ENCODE measurements around the gene TPI1. TPM values are rescaled to one million over a fixed set of nuclear protein-coding genes. Genes with fewer than 3 reads are reported as not detected.
"Not testable (repeated sequence)": the region's sequence is repeated elsewhere in the genome, so short reads cannot be mapped to it uniquely, and the experiment has no call there.

TPI1 gene
- total RNA-seq, 1 donor from 2014 or later, result 1,878 TPM

GRCh38 chr12:6890789-6891645 is 23.7 kb downstream of the TPI1 start:
- peak overlapping the region; percentile 86 for H3K27ac ChIP-seq (ENCODE audit: low read depth, low read length)
- no peaks in the 10 kb centered on the region for H3K27me3 ChIP-seq (ENCODE audit: control insufficient read depth in 3 of 3, insufficient read depth in 3 of 3, low read length in 3 of 3)
- no peaks in the 10 kb centered on the region for H3K9me3 ChIP-seq (ENCODE audit: control insufficient read depth in 3 of 3, low read length in 3 of 3)
- peaks cover 9 to 13% (median 11%) of the 10 kb centered on the region in 3 donors for H3K4me1 ChIP-seq (ENCODE audit: control insufficient read depth in 3 of 3, insufficient read depth in 3 of 3, low read length in 3 of 3)
- peak overlapping the region; percentile 84 to 89 (median 86) for H3K4me3 ChIP-seq (ENCODE audit: low read length in 3 of 3)
- H3K9ac ChIP-seq (ENCODE audit: low read depth in 1 of 3, low read length in 3 of 3), result peak overlapping the region; percentile 84 to 92 (median 84)
- no peaks in the 10 kb centered on the region for H3K36me3 ChIP-seq (ENCODE audit: control insufficient read depth in 3 of 3, insufficient read depth in 3 of 3, low read length in 3 of 3)

GRCh38 chr12:6891646-6892001 is 24.3 kb downstream of the TPI1 start:
- Histone ChIP-seq H3K4me1 (ENCODE audit: control insufficient read depth in 3 of 3, insufficient read depth in 3 of 3, low read length in 3 of 3) (peaks cover 9 to 13% (median 11%) of the 10 kb centered on the region in 3 donors), H3K4me3 (ENCODE audit: low read length in 3 of 3) (peak overlapping the region; percentile 66 to 89 (median 84)), H3K36me3 (ENCODE audit: control insufficient read depth in 3 of 3, insufficient read depth in 3 of 3, low read length in 3 of 3) (no peaks in the 10 kb centered on the region), H3K27me3 (ENCODE audit: control insufficient read depth in 3 of 3, insufficient read depth in 3 of 3, low read length in 3 of 3) (no peaks in the 10 kb centered on the region), H3K9ac (ENCODE audit: low read depth in 1 of 3, low read length in 3 of 3) (peak overlapping the region; percentile 76 to 92 (median 84)), H3K27ac (ENCODE audit: low read depth, low read length) (peak overlapping the region; percentile 86), H3K9me3 (ENCODE audit: control insufficient read depth in 3 of 3, low read length in 3 of 3) (no peaks in the 10 kb centered on the region)

GRCh38 chr12:6892683-6893082 is 25.4 kb downstream of the TPI1 start:
- not testable (repeated sequence) for H3K27ac ChIP-seq (ENCODE audit: low read depth, low read length); H3K27me3 ChIP-seq (ENCODE audit: control insufficient read depth in 3 of 3, insufficient read depth in 3 of 3, low read length in 3 of 3); H3K36me3 ChIP-seq (ENCODE audit: control insufficient read depth in 3 of 3, insufficient read depth in 3 of 3, low read length in 3 of 3); H3K9ac ChIP-seq (ENCODE audit: low read depth in 1 of 3, low read length in 3 of 3); H3K9me3 ChIP-seq (ENCODE audit: control insufficient read depth in 3 of 3, low read length in 3 of 3); H3K4me3 ChIP-seq (ENCODE audit: low read length in 3 of 3)
- peaks cover 9 to 13% (median 11%) of the 10 kb centered on the region in 3 donors for H3K4me1 ChIP-seq (ENCODE audit: control insufficient read depth in 3 of 3, insufficient read depth in 3 of 3, low read length in 3 of 3)

GRCh38 chr12:6894321-6894720 is 27.0 kb downstream of the TPI1 start:
- Histone ChIP-seq H3K9me3 (ENCODE audit: control insufficient read depth in 3 of 3, low read length in 3 of 3) (no peaks in the 10 kb centered on the region), H3K27me3 (ENCODE audit: control insufficient read depth in 3 of 3, insufficient read depth in 3 of 3, low read length in 3 of 3) (no peaks in the 10 kb centered on the region), H3K27ac (ENCODE audit: low read depth, low read length) (no peak overlapping the region), H3K4me1 (ENCODE audit: control insufficient read depth in 3 of 3, insufficient read depth in 3 of 3, low read length in 3 of 3) (peaks cover 9 to 13% (median 11%) of the 10 kb centered on the region in 3 donors), H3K36me3 (ENCODE audit: control insufficient read depth in 3 of 3, insufficient read depth in 3 of 3, low read length in 3 of 3) (no peaks in the 10 kb centered on the region), H3K4me3 (ENCODE audit: low read length in 3 of 3) (no peak overlapping the region), H3K9ac (ENCODE audit: low read depth in 1 of 3, low read length in 3 of 3) (no peak overlapping the region)

- no peaks in the 10 kb centered on the region for H3K9me3 ChIP-seq (ENCODE audit: control insufficient read depth in 3 of 3, low read length in 3 of 3)
- H3K4me1 ChIP-seq (ENCODE audit: control insufficient read depth in 3 of 3, insufficient read depth in 3 of 3, low read length in 3 of 3), result no peaks in the 10 kb centered on the region
- no peaks in the 10 kb centered on the region for H3K36me3 ChIP-seq (ENCODE audit: control insufficient read depth in 3 of 3, insufficient read depth in 3 of 3, low read length in 3 of 3)
- H3K27ac ChIP-seq (ENCODE audit: low read depth, low read length), result no peak overlapping the region
- no peak overlapping the region for H3K4me3 ChIP-seq (ENCODE audit: low read length in 3 of 3)
- no peak overlapping the region for H3K9ac ChIP-seq (ENCODE audit: low read depth in 1 of 3, low read length in 3 of 3)
- H3K27me3 ChIP-seq (ENCODE audit: control insufficient read depth in 3 of 3, insufficient read depth in 3 of 3, low read length in 3 of 3), result no peaks in the 10 kb centered on the region
Observed at GRCh38 chr12:6896846-6897435, 29.6 kb downstream of the TPI1 start.

GRCh38 chr12:6899427-6899826 is 32.1 kb downstream of the TPI1 start:
- H3K9ac ChIP-seq (ENCODE audit: low read depth in 1 of 3, low read length in 3 of 3), result no peak overlapping the region
- no peak overlapping the region for H3K4me3 ChIP-seq (ENCODE audit: low read length in 3 of 3)
- peaks cover 4 to 7% (median 4%) of the 10 kb centered on the region in 3 donors for H3K4me1 ChIP-seq (ENCODE audit: control insufficient read depth in 3 of 3, insufficient read depth in 3 of 3, low read length in 3 of 3)
- no peaks in the 10 kb centered on the region for H3K36me3 ChIP-seq (ENCODE audit: control insufficient read depth in 3 of 3, insufficient read depth in 3 of 3, low read length in 3 of 3)
- no peak overlapping the region for H3K27ac ChIP-seq (ENCODE audit: low read depth, low read length)
- H3K27me3 ChIP-seq (ENCODE audit: control insufficient read depth in 3 of 3, insufficient read depth in 3 of 3, low read length in 3 of 3), result no peaks in the 10 kb centered on the region
- no peaks in the 10 kb centered on the region for H3K9me3 ChIP-seq (ENCODE audit: control insufficient read depth in 3 of 3, low read length in 3 of 3)

GRCh38 chr12:6899837-6900519 is 32.6 kb downstream of the TPI1 start:
- no peak overlapping the region for H3K9ac ChIP-seq (ENCODE audit: low read depth in 1 of 3, low read length in 3 of 3)
- H3K4me3 ChIP-seq (ENCODE audit: low read length in 3 of 3), result no peak overlapping the region
- no peaks in the 10 kb centered on the region for H3K9me3 ChIP-seq (ENCODE audit: control insufficient read depth in 3 of 3, low read length in 3 of 3)
- H3K27ac ChIP-seq (ENCODE audit: low read depth, low read length), result peak overlapping the region; percentile 23
- no peaks in the 10 kb centered on the region for H3K27me3 ChIP-seq (ENCODE audit: control insufficient read depth in 3 of 3, insufficient read depth in 3 of 3, low read length in 3 of 3)
- H3K36me3 ChIP-seq (ENCODE audit: control insufficient read depth in 3 of 3, insufficient read depth in 3 of 3, low read length in 3 of 3), result no peaks in the 10 kb centered on the region
- H3K4me1 ChIP-seq (ENCODE audit: control insufficient read depth in 3 of 3, insufficient read depth in 3 of 3, low read length in 3 of 3), result peaks cover 8 to 11% (median 8%) of the 10 kb centered on the region in 3 donors

GRCh38 chr12:6902448-6902847 is 35.1 kb downstream of the TPI1 start:
- Histone ChIP-seq H3K4me3 (ENCODE audit: low read length in 3 of 3) (no peak overlapping the region), H3K4me1 (ENCODE audit: control insufficient read depth in 3 of 3, insufficient read depth in 3 of 3, low read length in 3 of 3) (peaks cover 11 to 18% (median 12%) of the 10 kb centered on the region in 3 donors), H3K36me3 (ENCODE audit: control insufficient read depth in 3 of 3, insufficient read depth in 3 of 3, low read length in 3 of 3) (peaks cover 0 to 14% (median 7%) of the 10 kb centered on the region in 3 donors), H3K27me3 (ENCODE audit: control insufficient read depth in 3 of 3, insufficient read depth in 3 of 3, low read length in 3 of 3) (no peaks in the 10 kb centered on the region), H3K9ac (ENCODE audit: low read depth in 1 of 3, low read length in 3 of 3) (no peak overlapping the region), H3K9me3 (ENCODE audit: control insufficient read depth in 3 of 3, low read length in 3 of 3) (no peaks in the 10 kb centered on the region), H3K27ac (ENCODE audit: low read depth, low read length) (no peak overlapping the region)

- H3K4me3 ChIP-seq (ENCODE audit: low read length in 3 of 3), result no peak overlapping the region
- H3K9me3 ChIP-seq (ENCODE audit: control insufficient read depth in 3 of 3, low read length in 3 of 3), result no peaks in the 10 kb centered on the region
- H3K27ac ChIP-seq (ENCODE audit: low read depth, low read length), result no peak overlapping the region
- no peak overlapping the region for H3K9ac ChIP-seq (ENCODE audit: low read depth in 1 of 3, low read length in 3 of 3)
- H3K27me3 ChIP-seq (ENCODE audit: control insufficient read depth in 3 of 3, insufficient read depth in 3 of 3, low read length in 3 of 3), result no peaks in the 10 kb centered on the region
- H3K36me3 ChIP-seq (ENCODE audit: control insufficient read depth in 3 of 3, insufficient read depth in 3 of 3, low read length in 3 of 3), result peaks cover 0 to 16% (median 8%) of the 10 kb centered on the region in 3 donors
- peaks cover 11 to 18% (median 12%) of the 10 kb centered on the region in 3 donors for H3K4me1 ChIP-seq (ENCODE audit: control insufficient read depth in 3 of 3, insufficient read depth in 3 of 3, low read length in 3 of 3)
Observed at GRCh38 chr12:6903722-6904121, 36.4 kb downstream of the TPI1 start.

Measured in skeletal muscle tissue (tissue), 4 donors.